Activated CD8-positive, alpha-beta memory T cell treated with anti-CD3 and anti-CD28 coated beads, Interleukin-2, amount 50 U/mL, for 1 hour (primary cell): ENCODE results near the gene HAUS1.
"Not testable (repeated sequence)": the region's sequence is repeated elsewhere in the genome, so short reads cannot be mapped to it uniquely, and the experiment has no call there.

ENCODE experiments used
- DNase-seq: peaks from one replicate; pipeline ENCODE4 v3.0.0-alpha.2; 2020; ENCODE audit errors: extremely low read depth

The HAUS1 gene

GRCh38 chr18:46156843-46157242, 52.7 kb downstream of the HAUS1 start:
- DNase-seq, result no peak

- DNase-seq, result no peak
Observed at GRCh38 chr18:46158499-46158898, 54.3 kb downstream of the HAUS1 start.

GRCh38 chr18:46160050-46160798, 56.0 kb downstream of the HAUS1 start:
- no peak for DNase-seq

GRCh38 chr18:46160840-46161239, 56.7 kb downstream of the HAUS1 start:
- not testable (repeated sequence) for DNase-seq

GRCh38 chr18:46161703-46162396, 57.7 kb downstream of the HAUS1 start:
- DNase-seq, result no peak

- no peak for DNase-seq
Observed at GRCh38 chr18:46163091-46163490, 58.9 kb downstream of the HAUS1 start.

- no peak for DNase-seq
Observed at GRCh38 chr18:46163941-46164499, 59.8 kb downstream of the HAUS1 start.

- not testable (repeated sequence) for DNase-seq
Observed at GRCh38 chr18:46164502-46164901, 60.3 kb downstream of the HAUS1 start.

- DNase-seq, result no peak
Observed at GRCh38 chr18:46164920-46165319, 60.7 kb downstream of the HAUS1 start.

- DNase-seq, result no peak
Observed at GRCh38 chr18:46166261-46166970, 62.2 kb downstream of the HAUS1 start.

GRCh38 chr18:46167971-46168370, 63.8 kb downstream of the HAUS1 start:
- DNase-seq, result no peak

GRCh38 chr18:46169464-46169941, 65.3 kb downstream of the HAUS1 start:
- no peak for DNase-seq

GRCh38 chr18:46171331-46171730, 67.1 kb downstream of the HAUS1 start:
- DNase-seq, result no peak

- DNase-seq, result peak; percentile 82
Observed at GRCh38 chr18:46173393-46174341, 69.5 kb downstream of the HAUS1 start.

GRCh38 chr18:46174342-46175041, 70.3 kb downstream of the HAUS1 start:
- no peak for DNase-seq

GRCh38 chr18:46176001-46176400, 71.8 kb downstream of the HAUS1 start:
- DNase-seq, result no peak
